Limb (tissue), 2 donors: ENCODE results near the gene SLC7A10.
"Not testable (repeated sequence)": the region's sequence is repeated elsewhere in the genome, so short reads cannot be mapped to it uniquely, and the experiment has no call there.

ENCODE experiments used
- DNase-seq, 2 donors: peaks; one replicate each; pipeline ENCODE4 v3.0.0-alpha.2; 2016; ENCODE audit errors: extremely low spot score in 2 of 2

The SLC7A10 gene

GRCh38 chr19:33238481-33239149 lies 13.0 kb upstream of the SLC7A10 start:
- DNase-seq: no peak

- DNase-seq: no peak
These were observed 11.2 kb upstream of the SLC7A10 start for GRCh38 chr19:33236696-33237390.

- DNase-seq: no peak
These were observed 10.3 kb upstream of the SLC7A10 start for GRCh38 chr19:33235996-33236350.

- DNase-seq: peak in 1 of 2 donors; percentile 84
These were observed 9.8 kb upstream of the SLC7A10 start for GRCh38 chr19:33235269-33235995.

GRCh38 chr19:33234736-33235135 lies 9.1 kb upstream of the SLC7A10 start:
- DNase-seq: no peak

DNA sequence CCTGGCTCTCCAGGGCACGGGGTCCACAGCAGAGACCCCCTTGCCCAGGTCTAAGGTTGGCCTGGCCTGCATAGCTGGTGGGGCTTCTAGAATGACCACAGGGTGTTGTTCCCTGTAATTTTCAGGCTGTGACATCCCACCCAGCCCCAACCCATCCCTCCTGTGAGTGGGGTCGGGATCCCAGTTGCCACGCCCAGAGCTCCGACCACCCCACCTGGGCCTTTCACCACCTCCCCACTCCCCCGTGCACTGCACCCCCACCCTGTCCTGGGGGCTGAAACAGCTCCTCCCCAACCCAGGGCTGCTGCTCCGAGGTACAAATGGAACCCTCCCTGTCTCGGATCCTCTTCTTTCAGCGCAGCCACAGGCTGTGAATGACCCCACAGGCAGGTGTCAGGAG lies 8.4 kb upstream of the SLC7A10 start:
- no peak for DNase-seq

DNA sequence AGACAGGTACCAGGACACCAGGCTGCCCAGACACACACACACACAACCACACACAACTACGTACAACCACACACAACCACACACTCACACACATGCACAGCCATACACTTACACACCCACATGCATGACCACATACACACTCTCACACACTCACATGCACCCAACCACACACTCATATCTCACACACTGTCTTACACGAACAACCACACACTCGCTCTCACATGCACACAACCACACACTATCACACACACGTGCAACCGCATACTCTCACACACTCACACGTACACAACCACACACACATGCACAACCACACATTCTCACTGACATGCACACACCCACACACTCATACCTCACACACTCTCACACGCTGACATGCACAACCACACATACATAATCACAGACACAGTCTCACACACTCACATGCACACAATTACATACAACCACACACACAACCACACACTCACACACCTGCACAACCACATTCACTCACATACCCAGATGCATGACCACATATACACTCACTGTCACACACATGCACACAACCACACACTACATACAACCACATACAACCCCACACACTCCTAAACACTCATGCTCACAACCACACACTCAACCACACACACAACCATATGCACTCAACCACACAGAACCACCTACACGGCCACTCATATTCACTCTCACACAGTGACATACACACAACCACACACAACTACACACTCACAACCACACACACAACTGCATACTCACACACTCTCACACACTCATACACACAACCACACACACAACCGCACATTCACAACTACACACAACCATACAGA lies 7.6 kb upstream of the SLC7A10 start:
- no peak for DNase-seq

GRCh38 chr19:33232656-33233055 lies 7.0 kb upstream of the SLC7A10 start:
- no peak for DNase-seq

- DNase-seq: no peak
These were observed 5.9 kb upstream of the SLC7A10 start for GRCh38 chr19:33231511-33231910.

DNA sequence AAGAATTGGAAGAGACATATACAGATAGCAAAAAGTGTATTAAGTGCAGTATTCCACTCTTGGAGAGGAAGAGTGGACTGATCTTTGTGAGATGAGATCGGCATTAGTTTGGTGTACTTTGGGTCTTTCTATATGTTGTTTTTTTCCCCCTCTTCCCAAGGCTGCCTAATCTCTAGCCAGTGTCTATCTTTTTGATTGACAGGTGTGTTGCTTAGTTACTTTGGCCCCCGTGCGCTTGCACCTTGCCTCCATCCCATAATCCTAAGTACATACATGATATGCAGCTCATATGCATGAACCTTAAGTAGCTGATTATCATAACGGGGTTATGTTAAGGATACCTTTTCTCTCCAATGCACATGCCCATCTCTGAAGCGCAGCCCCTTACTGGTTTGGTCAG lies 4.3 kb upstream of the SLC7A10 start:
- no peak for DNase-seq

DNA sequence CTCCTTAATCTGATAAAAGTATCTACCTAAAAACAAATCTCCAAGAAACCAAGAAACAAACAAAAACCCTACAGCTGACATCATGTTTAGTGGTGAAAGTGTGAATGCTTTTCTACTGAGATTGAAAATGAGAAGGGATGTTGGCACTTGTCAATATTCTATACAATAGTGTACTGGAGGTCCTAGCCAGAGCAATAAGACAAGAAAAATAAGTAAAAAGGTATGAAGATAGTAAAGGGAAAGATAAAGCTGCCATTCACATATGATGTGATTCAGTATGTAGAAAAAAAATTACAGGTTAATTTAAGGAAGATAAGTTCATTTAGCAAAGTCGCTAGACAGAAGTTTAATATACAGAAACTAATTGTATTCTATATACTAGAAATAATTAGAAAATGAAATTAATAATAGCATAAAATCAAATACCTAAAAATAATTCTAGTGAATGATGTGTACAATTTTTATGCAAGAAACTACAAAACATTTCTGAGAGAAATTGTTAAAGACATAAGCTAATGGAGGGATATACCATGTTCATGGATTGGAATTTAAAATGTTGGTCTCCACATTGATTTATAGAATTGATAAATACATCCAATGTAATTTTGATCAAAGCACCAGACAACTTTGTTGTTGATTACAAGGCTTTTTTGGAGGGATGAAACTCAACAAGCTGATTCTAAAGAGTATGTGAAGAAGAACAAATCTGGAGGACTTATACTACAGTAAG lies 2.4 kb upstream of the SLC7A10 start:
- no peak for DNase-seq

GRCh38 chr19:33227242-33227650 lies 1.6 kb upstream of the SLC7A10 start:
- DNase-seq: no peak

GRCh38 chr19:33226550-33227241 lies 1.0 kb upstream of the SLC7A10 start:
- peak in 1 of 2 donors; percentile 63 for DNase-seq

DNA sequence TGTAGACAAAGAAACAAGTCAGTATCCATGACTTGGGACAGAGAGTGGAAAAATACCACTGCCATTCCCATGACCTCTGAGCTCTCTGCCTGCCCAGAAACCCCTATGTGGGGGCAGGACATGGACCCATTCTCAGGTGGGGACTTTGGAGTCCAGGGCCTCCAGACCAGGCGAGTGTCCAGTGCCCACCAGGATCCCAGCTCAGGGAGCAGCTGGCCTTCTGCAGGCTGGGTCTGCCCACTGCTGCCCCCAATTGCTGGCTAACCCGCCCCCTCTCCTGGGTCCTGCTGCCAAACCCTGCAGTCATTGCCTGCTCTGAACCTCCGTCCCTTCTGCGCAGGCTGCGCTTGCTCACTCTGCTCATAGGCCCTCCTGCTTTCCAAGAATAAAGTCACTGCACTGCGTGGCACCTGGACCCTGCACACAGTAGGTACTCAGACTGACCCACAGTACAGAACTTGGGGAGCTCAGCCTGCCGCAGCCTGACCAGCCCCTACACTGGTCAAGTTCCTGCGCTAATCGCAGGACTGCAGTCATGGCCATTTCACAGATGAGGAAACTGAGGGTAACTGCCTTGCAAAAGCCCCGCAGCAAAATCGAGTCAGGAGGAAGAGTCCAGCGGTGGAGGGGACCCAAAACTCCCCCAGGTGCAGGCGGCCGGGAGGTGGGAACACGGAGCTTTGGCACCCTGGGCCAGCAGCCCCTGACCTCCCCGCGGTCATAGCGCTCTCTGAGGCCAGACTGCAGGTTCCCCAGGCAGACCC lies 774 bp downstream of the SLC7A10 start:
- DNase-seq: no peak

DNA sequence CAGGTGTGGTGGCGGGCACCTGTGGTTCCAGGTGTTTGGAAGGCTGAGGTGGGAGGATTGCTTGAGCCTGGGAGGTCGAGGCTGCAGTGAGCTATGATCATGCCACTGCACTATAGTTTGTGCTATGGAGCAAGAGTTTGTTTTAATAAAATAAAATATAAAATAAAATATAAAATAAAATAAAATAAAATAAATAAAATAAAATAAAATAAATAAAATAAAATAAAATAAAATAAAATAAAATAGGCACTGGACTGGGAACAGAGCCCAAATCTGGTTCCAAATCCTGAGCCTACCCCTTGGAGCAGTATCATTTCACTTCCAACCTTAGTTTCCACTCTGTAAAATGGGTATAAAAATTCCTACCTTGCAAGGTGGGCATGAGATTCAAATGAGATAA lies 3.4 kb downstream of the SLC7A10 start:
- DNase-seq: not testable (repeated sequence)

GRCh38 chr19:33221638-33222037 lies 4.0 kb downstream of the SLC7A10 start:
- no peak for DNase-seq

DNA sequence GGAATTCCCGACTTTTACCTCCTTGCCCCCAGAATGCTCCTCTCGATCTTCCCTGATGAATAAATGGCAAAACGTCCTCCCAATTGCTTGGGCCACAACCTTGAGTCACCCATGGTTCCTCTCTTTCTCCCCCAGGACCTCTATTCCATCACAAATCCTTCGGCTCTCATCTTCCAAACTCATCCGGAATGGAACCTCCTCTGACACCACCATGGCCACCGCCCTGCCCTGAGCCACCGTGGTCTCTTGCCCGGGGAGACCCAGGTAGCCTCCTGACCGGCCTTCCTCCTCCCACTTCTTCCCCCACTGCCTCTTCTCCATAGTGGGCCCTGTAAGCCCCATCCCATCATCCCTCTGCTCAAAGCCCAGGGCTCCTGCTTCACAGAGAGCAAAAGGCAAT lies 4.9 kb downstream of the SLC7A10 start:
- no peak for DNase-seq

- no peak for DNase-seq
These were observed 5.5 kb downstream of the SLC7A10 start for GRCh38 chr19:33220115-33220514.

- no peak for DNase-seq
These were observed 6.3 kb downstream of the SLC7A10 start for GRCh38 chr19:33219261-33219815.
